Activated CD4-positive, alpha-beta memory T cell treated with anti-CD3 and anti-CD28 coated beads, Interleukin-2, amount 10 ng/mL, durations not matched to agents 7 days and 5 days (primary cell): ENCODE results near the gene HAAO. TPM values are rescaled to one million over a fixed set of nuclear protein-coding genes. Genes with fewer than 3 reads are reported as not detected.
"Not testable (repeated sequence)": the region's sequence is repeated elsewhere in the genome, so short reads cannot be mapped to it uniquely, and the experiment has no call there.

ENCODE experiments used
- CTCF ChIA-PET: fragments of 350-600 bp; sonication (Branson Sonifier 250); formaldehyde crosslinking; loops from one replicate; lab custom pipeline; 2021; ENCODE audit warnings: antibody characterized with exemption, inconsistent platforms; lab: Charles Lee
- POLR2A ChIA-PET: fragments of 350-600 bp; sonication (Branson Sonifier 250); formaldehyde crosslinking; loops from one replicate; lab custom pipeline; 2021; ENCODE audit warnings: antibody characterized with exemption; lab: Charles Lee
- DNase-seq: peaks from one replicate; pipeline ENCODE4 v3.0.0-alpha.2; 2020
- H3K27ac Mint-ChIP-seq: one replicate; pipeline ENCODE4 v1.8.0; 2021; ENCODE audit warnings: mild to moderate bottlenecking, mixed read lengths
- H3K27me3 Mint-ChIP-seq: one replicate; pipeline ENCODE4 v1.8.0; 2021; ENCODE audit warnings: mixed read lengths
- H3K36me3 Mint-ChIP-seq: one replicate; pipeline ENCODE4 v1.8.0; 2021; ENCODE audit warnings: low read depth, mixed read lengths
- H3K4me1 Mint-ChIP-seq: one replicate; pipeline ENCODE4 v1.8.0; 2021; ENCODE audit warnings: mixed read lengths
- H3K4me3 Mint-ChIP-seq: one replicate; pipeline ENCODE4 v1.8.0; 2021; ENCODE audit warnings: mild to moderate bottlenecking, mixed read lengths
- H3K9me3 Mint-ChIP-seq: one replicate; pipeline ENCODE4 v1.8.0; 2021; ENCODE audit warnings: mixed read lengths
- total RNA-seq, 2 experiments: library from RNA; stranded (reverse); gene quantifications; one replicate each; pipeline ENCODE4 v1.2.3, GENCODE V29; 2021

HAAO gene
- under 1 TPM; 0.18 to 0.28 TPM for total RNA-seq

DNA sequence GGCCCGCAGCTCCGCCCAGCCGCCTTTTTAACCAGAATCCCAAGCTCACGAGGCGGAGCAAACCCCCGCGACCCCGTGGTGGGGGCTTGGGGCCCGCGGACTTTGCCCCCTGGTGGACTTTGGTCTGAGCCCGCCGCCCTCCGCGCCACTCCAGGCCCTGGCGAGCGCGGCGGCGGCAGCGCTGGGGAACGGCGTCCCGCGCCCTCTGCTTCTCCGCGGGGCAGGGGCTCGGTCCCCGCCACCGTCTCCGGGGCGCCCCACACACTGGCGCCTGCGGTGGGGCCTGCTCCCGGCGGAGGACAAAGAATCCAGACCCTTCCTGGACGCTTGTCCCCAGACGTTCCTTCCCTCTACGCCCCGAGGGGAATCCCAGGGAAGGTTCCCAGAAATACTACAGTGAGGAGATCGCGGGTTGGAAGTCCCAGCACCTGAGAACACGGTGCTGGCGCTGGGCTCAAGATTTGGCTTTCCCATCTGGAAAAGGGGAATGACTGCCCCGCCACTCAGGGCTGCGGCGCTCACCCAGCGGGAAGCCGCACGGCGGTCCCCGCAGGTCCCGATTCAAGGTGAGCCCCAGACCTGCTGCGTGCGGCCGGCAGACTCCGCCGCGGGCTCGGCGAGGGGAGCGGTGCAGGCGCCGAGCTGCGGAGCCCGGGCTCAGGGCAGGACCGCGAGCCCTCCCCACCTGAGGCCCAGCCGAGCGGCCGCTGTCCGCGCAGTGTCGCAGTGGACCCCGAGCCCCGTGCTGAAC is at the start of gene HAAO:
TSS of gene HAAO (minus strand) at position 1 of the 751 bp plus-strand sequence. CDS start 47 bp downstream, outside the sequence.
- CTCF ChIA-PET = interaction anchor here (0.8 kb wide), 1 partner anchor 18 kb away, joined by 3 read pairs; no protein-coding TSS in a partner anchor
- Mint-ChIP-seq H3K36me3 (peaks cover 3% of the 10 kb centered on the region), H3K27ac (no peak within 1 kb of the TSS), H3K4me3 (peak within 1 kb of the TSS; percentile 40), H3K27me3 (peaks cover 50% of the 10 kb centered on the region), H3K4me1 (peaks cover 18% of the 10 kb centered on the region), H3K9me3 (no peaks in the 10 kb centered on the region)
- peak; percentile 16 for DNase-seq
- POLR2A ChIA-PET = interaction anchor here (5.9 kb wide), 1 partner anchor 17 kb away, joined by 31 read pairs; no protein-coding TSS in a partner anchor

GRCh38 chr2:42841344-42841743 is 49.0 kb upstream of the HAAO start:
- H3K27me3 Mint-ChIP-seq = peaks cover 2% of the 10 kb centered on the region
- DNase-seq = no peak
- no peaks in the 10 kb centered on the region for H3K9me3 Mint-ChIP-seq
- POLR2A ChIA-PET = no interaction called here
- H3K4me1 Mint-ChIP-seq = no peaks in the 10 kb centered on the region
- H3K4me3 Mint-ChIP-seq = no peak overlapping the region
- CTCF ChIA-PET = interaction anchor here (1.2 kb wide), 1 partner anchor 17 kb away, joined by 3 read pairs; no protein-coding TSS in a partner anchor
- no peaks in the 10 kb centered on the region for H3K36me3 Mint-ChIP-seq
- no peak overlapping the region for H3K27ac Mint-ChIP-seq

DNA sequence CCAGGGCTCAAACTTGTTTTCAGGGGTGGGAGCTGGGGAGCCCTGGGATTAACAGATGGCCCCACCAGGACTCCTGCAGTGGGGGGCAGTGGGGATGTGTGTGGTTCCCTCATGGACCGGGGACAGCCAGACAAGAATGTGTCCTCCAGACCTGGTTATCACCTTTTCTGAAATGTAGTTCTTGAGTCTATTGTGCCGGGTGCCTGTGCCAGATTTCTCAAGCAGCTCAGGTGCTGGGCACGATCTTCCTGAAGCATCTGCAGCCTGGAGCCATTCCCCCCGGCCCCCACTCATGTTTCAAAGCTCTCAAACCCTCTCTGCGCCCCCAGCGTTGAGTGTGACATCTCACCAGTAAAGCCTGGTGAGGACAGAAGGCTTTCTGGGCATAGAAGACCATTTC is 48.4 kb upstream of the HAAO start:
- Mint-ChIP-seq H3K27me3 (peaks cover 2% of the 10 kb centered on the region), H3K27ac (no peak overlapping the region), H3K9me3 (no peaks in the 10 kb centered on the region), H3K36me3 (no peaks in the 10 kb centered on the region), H3K4me1 (no peaks in the 10 kb centered on the region), H3K4me3 (no peak overlapping the region)
- POLR2A ChIA-PET = no interaction called here
- DNase-seq = no peak
- CTCF ChIA-PET = interaction anchor here (0.5 kb wide), 1 partner anchor 771 kb away, joined by 4 read pairs; no protein-coding TSS in a partner anchor

- Mint-ChIP-seq H3K27ac (no peak overlapping the region), H3K4me1 (no peaks in the 10 kb centered on the region), H3K4me3 (no peak overlapping the region), H3K27me3 (peaks cover 2% of the 10 kb centered on the region), H3K9me3 (no peaks in the 10 kb centered on the region), H3K36me3 (no peaks in the 10 kb centered on the region)
- ChIA-PET POLR2A (no interaction called here), CTCF (interaction anchor here (1.1 kb wide), 2 partner anchors 11 to 107 kb away, joined by 4 to 9 read pairs; no protein-coding TSS in a partner anchor)
- DNase-seq = peak; percentile 15
Measured at GRCh38 chr2:42839809-42840501, 47.6 kb upstream of the HAAO start.

DNA sequence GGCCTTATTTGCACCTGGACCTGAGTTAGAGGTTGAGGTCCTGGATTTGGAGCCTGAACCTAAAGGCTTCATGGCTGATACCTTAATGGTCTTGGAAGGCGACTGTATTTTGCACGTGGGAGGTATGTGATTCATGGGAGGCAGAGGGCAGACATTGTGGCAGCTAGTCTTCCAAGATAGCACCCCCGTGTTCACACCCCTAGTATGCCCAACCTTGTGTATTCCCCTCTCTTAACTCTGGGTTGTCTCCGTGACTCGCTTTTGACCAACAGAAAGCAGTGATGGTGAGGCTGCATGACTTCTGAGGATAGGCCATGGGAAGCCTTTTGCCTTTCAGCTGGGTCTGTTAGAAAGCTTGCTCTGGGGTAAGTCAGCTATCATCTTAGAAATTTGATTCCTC is 45.8 kb upstream of the HAAO start:
- Mint-ChIP-seq H3K4me3 (no peak overlapping the region), H3K4me1 (no peaks in the 10 kb centered on the region), H3K9me3 (no peaks in the 10 kb centered on the region), H3K27me3 (no peaks in the 10 kb centered on the region), H3K27ac (no peak overlapping the region), H3K36me3 (no peaks in the 10 kb centered on the region)
- ChIA-PET CTCF (no interaction called here), POLR2A (no interaction called here)
- no peak for DNase-seq

DNA sequence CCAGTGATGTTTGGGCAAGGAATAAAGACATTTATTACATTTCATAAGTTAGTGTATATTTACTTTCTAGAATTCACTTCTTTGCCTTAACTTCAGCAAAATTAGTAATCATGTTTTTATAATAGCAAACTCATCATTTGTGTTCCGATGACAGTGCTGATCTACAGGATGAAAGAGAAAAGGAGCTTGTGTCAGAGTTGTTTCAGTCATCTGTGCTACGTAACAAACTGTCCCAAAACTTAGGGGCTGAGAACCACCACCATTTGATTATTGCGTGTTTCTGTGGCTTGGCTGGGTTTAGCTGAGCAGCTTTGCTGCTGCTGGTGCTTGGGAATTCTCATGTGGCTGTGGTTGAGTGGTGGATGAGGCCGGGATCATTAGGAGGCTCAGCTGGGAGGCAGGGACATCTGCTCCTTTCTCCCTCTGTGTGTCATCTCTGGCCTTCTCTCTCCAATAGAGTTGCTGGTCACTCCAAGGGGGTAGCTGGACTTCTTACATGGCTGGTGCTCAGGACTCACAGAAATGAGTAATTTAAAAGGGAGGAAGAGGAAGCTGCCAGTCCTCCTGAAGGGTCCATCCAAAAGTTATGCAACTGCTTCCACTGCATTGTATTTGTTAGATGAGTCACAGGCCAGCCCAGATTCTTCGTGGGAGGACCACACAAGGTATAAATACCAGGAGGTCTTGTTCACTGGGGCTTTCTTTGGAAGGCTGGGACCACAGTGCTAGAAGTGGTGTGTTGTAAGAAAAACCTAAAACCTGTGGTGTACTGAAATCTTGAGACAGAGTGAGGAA is 43.4 kb upstream of the HAAO start:
- H3K27ac Mint-ChIP-seq = no peak overlapping the region
- no peak overlapping the region for H3K4me3 Mint-ChIP-seq
- POLR2A ChIA-PET = interaction anchor here (1.0 kb wide), 1 partner anchor 25 kb away, joined by 3 read pairs; no protein-coding TSS in a partner anchor
- CTCF ChIA-PET = interaction anchor here (1.1 to 1.2 kb wide), 2 partner anchors 8 to 22 kb away, joined by 3 read pairs; no protein-coding TSS in a partner anchor
- H3K27me3 Mint-ChIP-seq = no peaks in the 10 kb centered on the region
- no peaks in the 10 kb centered on the region for H3K9me3 Mint-ChIP-seq
- no peaks in the 10 kb centered on the region for H3K4me1 Mint-ChIP-seq
- H3K36me3 Mint-ChIP-seq = no peaks in the 10 kb centered on the region
- peak; percentile 9 for DNase-seq

GRCh38 chr2:42834161-42834560 is 41.8 kb upstream of the HAAO start:
- ChIA-PET CTCF (interaction anchor here (0.6 to 1.4 kb wide), 2 partner anchors 24 to 429 kb away, joined by 3 read pairs; no protein-coding TSS in a partner anchor), POLR2A (no interaction called here)
- H3K9me3 Mint-ChIP-seq = no peaks in the 10 kb centered on the region
- no peak overlapping the region for H3K4me3 Mint-ChIP-seq
- H3K36me3 Mint-ChIP-seq = no peaks in the 10 kb centered on the region
- H3K27ac Mint-ChIP-seq = no peak overlapping the region
- peak; percentile 13 for DNase-seq
- no peaks in the 10 kb centered on the region for H3K4me1 Mint-ChIP-seq
- H3K27me3 Mint-ChIP-seq = peaks cover 1% of the 10 kb centered on the region

DNA sequence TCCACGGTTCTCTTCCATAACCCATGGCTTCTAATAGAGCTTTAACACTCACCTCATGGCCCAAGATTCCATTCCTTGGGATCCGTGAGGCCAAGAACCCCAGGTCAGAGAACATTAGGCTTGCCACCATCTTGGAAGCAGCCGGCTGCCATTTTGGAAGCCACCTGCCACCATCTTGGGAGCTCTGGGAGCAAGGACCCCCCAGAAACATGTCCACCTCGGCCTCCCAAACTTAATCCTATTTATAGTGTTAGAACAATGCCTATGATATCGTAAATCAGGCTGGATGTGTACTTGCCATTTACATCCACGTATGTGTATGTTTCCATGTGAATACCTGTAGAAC is 39.9 kb upstream of the HAAO start:
- Mint-ChIP-seq H3K27ac (no peak overlapping the region), H3K4me3 (no peak overlapping the region), H3K4me1 (peaks cover 8% of the 10 kb centered on the region), H3K27me3 (peaks cover 5% of the 10 kb centered on the region), H3K36me3 (no peaks in the 10 kb centered on the region), H3K9me3 (no peaks in the 10 kb centered on the region)
- POLR2A ChIA-PET = interaction anchor here (1.4 kb wide), 1 partner anchor 22 kb away, joined by 3 read pairs; no protein-coding TSS in a partner anchor
- DNase-seq = no peak
- CTCF ChIA-PET = no interaction called here

- H3K36me3 Mint-ChIP-seq, H3K9me3 Mint-ChIP-seq, CTCF ChIA-PET, H3K4me3 Mint-ChIP-seq, H3K27ac Mint-ChIP-seq, DNase-seq, H3K4me1 Mint-ChIP-seq, H3K27me3 Mint-ChIP-seq: not testable (repeated sequence)
- POLR2A ChIA-PET = interaction anchor here (1.4 kb wide), 1 partner anchor 22 kb away, joined by 3 read pairs; no protein-coding TSS in a partner anchor
Measured at GRCh38 chr2:42831575-42832288, 39.3 kb upstream of the HAAO start.

- Mint-ChIP-seq H3K27ac (no peak overlapping the region), H3K4me1 (peaks cover 8% of the 10 kb centered on the region), H3K36me3 (no peaks in the 10 kb centered on the region), H3K9me3 (no peaks in the 10 kb centered on the region), H3K27me3 (peaks cover 12% of the 10 kb centered on the region), H3K4me3 (no peak overlapping the region)
- ChIA-PET CTCF (interaction anchor here (4.6 kb wide), 1 partner anchor 20 kb away, joined by 34 read pairs; no protein-coding TSS in a partner anchor), POLR2A (interaction anchor here (1.4 kb wide), 1 partner anchor 21 kb away, joined by 3 read pairs; no protein-coding TSS in a partner anchor)
- DNase-seq = peak; percentile 9
Measured at GRCh38 chr2:42830922-42831574, 38.7 kb upstream of the HAAO start.

GRCh38 chr2:42829671-42830440 is 37.5 kb upstream of the HAAO start:
- peak; percentile 13 for DNase-seq
- no peaks in the 10 kb centered on the region for H3K9me3 Mint-ChIP-seq
- H3K27me3 Mint-ChIP-seq = peaks cover 12% of the 10 kb centered on the region
- H3K27ac Mint-ChIP-seq = no peak overlapping the region
- H3K4me1 Mint-ChIP-seq = peaks cover 8% of the 10 kb centered on the region
- POLR2A ChIA-PET = no interaction called here
- CTCF ChIA-PET = interaction anchor here (1.8 to 4.6 kb wide), 5 partner anchors 9 to 34 kb away, joined by 6 to 34 read pairs (median 12); no protein-coding TSS in a partner anchor
- H3K4me3 Mint-ChIP-seq = no peak overlapping the region
- no peaks in the 10 kb centered on the region for H3K36me3 Mint-ChIP-seq
